Stromal cell of bone marrow (primary cell): ENCODE results near the gene CLIP4.
"Not testable (repeated sequence)": the region's sequence is repeated elsewhere in the genome, so short reads cannot be mapped to it uniquely, and the experiment has no call there.

Source experiments
- DNase-seq: peaks from one replicate; pipeline ENCODE4 v3.0.0-alpha.2; 2012; ENCODE audit warnings: low read depth

CLIP4 gene

DNA sequence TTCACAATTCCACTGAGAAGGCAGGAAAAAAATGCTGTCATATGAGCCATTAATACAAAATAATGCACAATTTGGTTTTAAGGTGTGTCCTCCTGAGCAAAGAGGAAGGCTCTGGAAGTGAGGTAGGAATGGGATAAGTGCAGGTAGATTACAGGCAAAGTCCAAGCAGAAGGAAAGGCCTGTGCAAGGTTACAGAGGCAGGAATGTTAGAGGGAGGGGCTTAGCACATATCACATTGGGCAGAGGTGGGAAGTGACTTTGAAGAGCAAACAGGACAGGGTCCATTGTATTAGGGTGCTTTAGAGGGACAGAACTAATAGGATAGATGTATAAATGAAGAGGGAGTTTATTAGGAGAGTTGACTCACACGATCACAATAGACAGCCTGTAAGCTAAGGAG lies 14.7 kb upstream of the CLIP4 start:
- no peak for DNase-seq

DNA sequence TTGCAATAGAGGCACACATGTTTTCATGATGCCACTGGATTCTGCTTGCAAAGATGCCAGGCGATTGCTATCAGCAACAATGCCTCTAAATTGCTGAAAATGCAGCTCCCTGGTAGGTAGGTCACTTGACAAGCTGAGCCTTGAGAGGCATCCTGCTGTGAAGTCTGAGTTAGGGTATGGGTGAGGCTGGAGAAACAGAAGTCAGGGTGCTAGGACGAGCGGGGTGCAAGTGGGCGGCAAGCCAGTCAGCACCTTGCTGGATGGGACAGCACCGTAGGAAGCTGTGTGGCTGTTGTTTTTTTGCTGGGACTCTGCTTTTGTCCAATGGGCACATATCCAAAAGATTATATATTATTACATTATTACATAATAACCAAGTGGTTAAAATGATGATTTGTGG lies 10.5 kb upstream of the CLIP4 start:
- DNase-seq: no peak

GRCh38 chr2:29105375-29105774 lies 9.8 kb upstream of the CLIP4 start:
- DNase-seq: no peak

DNA sequence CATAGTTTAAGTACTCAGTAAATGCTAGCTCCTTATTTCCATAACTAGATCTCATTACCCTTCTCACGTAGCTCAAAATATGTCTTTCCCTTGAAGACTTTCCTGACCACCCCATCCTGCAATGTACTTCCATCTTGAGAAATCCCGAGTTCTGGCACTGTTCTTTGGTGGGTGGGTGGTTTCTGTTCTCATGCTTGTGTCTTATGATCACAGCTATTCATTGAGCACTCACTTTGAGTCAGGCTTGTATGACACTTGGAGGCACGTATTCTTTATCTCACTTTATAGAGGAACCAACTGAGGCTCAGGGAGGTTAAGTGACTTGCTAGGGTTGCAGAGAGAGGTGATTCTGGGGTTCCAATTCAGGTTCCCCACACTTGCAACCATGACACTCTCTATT lies 9.0 kb upstream of the CLIP4 start:
- DNase-seq: no peak

DNA sequence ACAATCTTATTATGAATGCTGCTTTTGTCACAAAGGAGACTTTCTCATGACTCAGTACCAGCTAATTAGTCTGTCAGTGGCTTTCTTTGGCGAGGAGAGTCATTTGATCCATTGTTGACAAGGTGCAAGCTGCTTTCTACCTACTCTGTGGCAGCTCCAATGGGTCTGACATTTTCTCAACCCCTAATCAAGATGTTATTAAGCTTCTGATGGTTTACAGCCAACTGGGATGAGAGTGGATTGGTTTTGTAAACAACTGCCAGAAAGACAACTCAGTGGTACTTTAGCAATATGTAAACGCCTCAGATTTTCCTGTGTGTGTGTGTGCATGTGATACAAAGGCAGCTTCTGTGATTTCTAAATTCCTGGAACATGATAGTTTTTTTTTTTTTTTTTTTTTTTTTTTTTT lies 8.2 kb upstream of the CLIP4 start:
- no peak for DNase-seq

DNA sequence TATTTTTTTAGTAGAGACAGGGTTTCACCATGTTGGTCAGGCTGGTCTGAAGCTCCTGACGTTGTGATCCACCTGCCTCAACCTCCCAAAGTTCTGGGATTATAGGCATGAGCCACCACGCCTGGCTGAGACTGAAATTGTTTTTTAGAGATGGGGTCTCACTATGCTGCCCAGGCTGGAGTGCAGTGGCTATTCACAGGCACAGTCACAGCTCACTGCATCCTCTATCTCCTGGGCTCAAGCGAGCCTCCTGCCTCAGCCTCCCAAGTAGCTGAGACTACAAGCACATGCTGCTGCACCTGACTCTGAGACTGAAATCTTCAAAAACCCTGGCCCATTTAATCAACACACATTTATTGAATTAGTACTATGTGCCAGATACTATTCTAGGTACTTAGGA lies 7.7 kb upstream of the CLIP4 start:
- not testable (repeated sequence) for DNase-seq

- DNase-seq: peak; percentile 70
Observed at GRCh38 chr2:29108225-29108624, 7.0 kb upstream of the CLIP4 start.

DNA sequence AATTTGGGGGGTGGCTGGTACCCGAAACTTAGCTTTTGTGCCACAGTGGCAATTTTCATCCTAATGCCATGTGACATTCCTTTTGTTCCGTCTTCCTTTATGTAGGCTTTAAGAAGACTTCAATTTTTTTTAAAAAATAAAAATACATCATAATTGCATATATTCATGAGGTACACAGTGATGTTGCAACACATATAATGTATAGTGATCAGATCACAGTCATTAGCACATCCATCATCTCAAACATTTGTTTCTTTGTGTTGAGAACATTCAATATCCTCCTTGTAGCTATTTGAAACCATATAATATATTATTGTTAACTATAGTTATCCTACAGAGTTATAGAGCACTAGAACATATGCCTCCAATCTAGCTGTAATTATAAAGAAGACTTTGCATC lies 6.0 kb upstream of the CLIP4 start:
- no peak for DNase-seq

GRCh38 chr2:29110916-29111535 lies 4.2 kb upstream of the CLIP4 start:
- DNase-seq: no peak

- no peak for DNase-seq
Observed at GRCh38 chr2:29112379-29112778, 2.8 kb upstream of the CLIP4 start.

GRCh38 chr2:29113027-29113686 lies 2.1 kb upstream of the CLIP4 start:
- DNase-seq: no peak

GRCh38 chr2:29113891-29114321 lies 1.3 kb upstream of the CLIP4 start:
- peak; percentile 74 for DNase-seq

- DNase-seq: no peak
Observed at GRCh38 chr2:29114586-29114945, 649 bp upstream of the CLIP4 start.

DNA sequence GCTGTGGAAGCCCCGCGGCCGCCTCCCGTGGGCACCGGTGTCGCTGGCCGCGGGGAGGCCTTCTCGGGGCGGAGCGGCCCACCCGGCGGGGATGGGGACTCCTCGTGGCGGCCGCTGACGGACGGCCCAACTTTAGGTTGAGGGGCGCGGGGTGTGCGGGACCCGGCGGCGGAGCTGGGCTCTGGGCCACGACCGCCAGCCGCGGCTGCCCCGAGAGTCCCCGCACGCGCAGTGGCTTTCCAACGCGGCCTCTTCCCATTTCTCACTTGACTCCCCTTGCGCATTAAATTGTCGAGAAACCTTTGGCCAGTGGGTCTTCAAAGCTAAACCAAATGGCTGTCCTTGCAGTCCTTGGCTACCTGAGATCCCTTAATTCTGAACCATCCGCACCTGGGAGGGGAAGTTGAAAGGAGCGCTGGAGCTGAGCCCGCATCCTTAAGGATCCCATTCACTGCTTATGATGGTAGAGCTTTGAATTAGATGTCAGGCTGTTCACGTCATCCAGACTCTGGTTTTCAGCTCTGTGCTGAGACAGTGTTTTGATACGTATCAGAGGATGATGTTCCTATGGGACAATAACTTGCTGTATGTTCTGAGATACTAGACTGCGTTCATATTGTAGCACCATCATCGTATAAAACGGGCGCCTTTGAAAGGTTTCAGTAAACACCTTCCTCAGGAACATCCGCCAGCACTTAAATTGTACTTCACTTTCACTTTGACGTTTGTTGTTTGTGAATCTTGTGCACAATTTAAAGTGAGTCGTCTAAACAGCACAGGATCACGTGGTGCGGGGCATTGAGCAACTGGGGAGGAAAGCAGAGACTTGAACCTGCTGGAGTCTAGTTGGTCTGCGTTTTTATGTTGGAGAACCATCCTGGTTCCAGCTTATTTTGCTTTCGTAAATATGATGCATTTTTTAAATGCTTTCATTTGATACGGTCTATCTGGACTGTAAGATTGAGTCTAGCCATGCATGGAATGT lies 874 bp downstream of the CLIP4 start:
- peak; percentile 38 for DNase-seq

- no peak for DNase-seq
Observed at GRCh38 chr2:29117636-29118303, 2.6 kb downstream of the CLIP4 start.

GRCh38 chr2:29119211-29119610 lies 4.0 kb downstream of the CLIP4 start:
- no peak for DNase-seq

- DNase-seq: no peak
Observed at GRCh38 chr2:29120846-29121245, 5.6 kb downstream of the CLIP4 start.

DNA sequence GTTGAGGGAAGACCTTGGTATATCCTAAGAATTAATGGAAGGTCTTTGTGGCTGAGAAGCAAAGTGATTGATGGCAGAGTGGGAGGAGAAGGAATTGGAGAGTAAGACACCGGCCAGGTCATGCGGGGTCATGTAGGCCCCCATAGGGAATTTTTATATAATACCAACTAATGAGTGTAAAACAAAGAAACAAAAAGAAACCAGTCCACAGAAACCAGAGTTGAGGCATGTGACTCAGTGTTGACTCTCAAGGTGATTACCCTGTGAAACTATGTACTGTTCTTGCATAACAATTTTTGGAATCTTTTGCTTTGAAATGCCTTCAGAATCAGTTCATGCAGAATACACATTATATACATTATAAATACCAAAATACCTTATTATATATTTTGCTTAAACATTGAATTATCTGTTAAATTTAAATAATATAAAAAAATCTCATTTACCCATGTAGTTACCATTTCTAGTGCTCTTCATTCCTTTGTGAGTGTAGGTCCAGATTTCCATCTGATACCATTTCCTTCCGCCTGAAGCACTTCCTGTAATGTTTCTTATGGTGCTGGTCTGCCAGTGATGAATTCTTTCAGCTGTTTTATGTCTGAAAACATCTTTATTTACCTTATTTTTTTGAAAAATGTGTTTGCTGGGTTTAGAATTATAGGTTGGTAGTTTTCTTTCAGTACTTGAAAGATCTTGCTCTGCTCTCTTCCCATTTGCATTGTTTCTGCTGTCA lies 8.6 kb downstream of the CLIP4 start:
- DNase-seq: peak; percentile 75

DNA sequence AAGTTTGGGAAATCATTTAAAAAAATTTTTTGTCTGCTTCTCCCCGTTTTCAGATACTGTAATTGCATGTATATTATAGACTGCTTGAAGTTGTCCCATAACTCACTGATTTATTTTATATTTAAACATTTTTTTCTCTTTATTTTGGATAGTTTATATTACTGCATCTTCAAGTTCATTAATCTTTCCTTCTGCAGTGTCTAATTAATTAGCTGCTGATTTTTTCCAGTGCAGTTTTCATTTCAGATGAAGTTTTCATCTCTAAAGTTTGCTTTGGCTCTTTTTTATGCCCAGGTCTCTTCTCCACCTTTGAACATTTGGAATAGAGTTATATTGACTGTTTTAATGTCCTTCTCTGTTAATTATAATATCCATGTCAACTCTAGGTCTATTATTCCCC lies 9.3 kb downstream of the CLIP4 start:
- no peak for DNase-seq

GRCh38 chr2:29129586-29130281 lies 14.5 kb downstream of the CLIP4 start:
- DNase-seq: no peak

DNA sequence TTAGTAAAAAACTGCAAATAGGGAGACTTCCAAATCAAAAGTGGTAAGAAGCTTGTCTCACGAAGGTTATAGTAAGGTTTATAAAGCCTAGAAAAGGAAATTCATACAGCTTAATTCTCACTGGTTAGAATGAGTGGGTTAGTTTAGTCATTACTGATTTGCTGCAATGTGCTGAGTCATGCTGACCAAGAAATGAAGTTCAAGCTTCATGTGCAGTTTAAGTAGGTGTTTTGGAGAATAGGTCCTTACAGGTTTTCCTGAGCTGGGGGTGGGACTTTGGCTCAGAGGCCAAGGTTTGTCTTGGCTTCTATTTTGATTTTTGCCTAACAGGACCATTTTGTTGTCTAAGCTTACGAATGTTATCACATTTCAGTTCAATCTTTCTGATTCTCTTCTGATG lies 15.1 kb downstream of the CLIP4 start:
- peak; percentile 71 for DNase-seq
